Testis (tissue), 3 donors: Measurements from ENCODE around the gene NPAS3. TPM values are rescaled to one million over a fixed set of nuclear protein-coding genes. Genes with fewer than 3 reads are reported as not detected.

Experiments
- DNase-seq: peaks from one replicate; pipeline ENCODE4 v3.0.0-alpha.2; 2019
- H3K27ac ChIP-seq, 2 donors: fragments of 200-600 bp; sonication (generic); one replicate each; pipeline ENCODE4 v1.5.1; 2019
- H3K27me3 ChIP-seq: fragments of 200-600 bp; sonication (generic); one replicate; pipeline ENCODE4 v1.5.1; 2019
- H3K36me3 ChIP-seq: fragments of 200-600 bp; sonication (generic); one replicate; pipeline ENCODE4 v1.5.1; 2017; ENCODE audit warnings: low read depth; ENCODE audit errors: missing control alignments
- H3K4me1 ChIP-seq: fragments of 200-600 bp; sonication (generic); one replicate; pipeline ENCODE4 v1.5.1; 2019
- H3K4me3 ChIP-seq, 2 donors: fragments of 200-600 bp; sonication (generic); one replicate each; pipeline ENCODE4 v1.5.1; 2017 to 2019
- H3K9me3 ChIP-seq: fragments of 200-600 bp; sonication (generic); one replicate; pipeline ENCODE4 v1.5.1; 2017
- CTCF ChIP-seq, 3 experiments: fragments of 450-650 bp in 2 of 3; fragments of 200-600 bp in 1 of 3; sonication (generic) in 1 of 3; IDR thresholded peaks; one replicate each; pipeline ENCODE4 v1.5.1; 2016 to 2019; ENCODE audit warnings: antibody characterized with exemption in 3 of 3, mild to moderate bottlenecking in 2 of 3, moderate library complexity in 1 of 3
- POLR2A ChIP-seq: fragments of 450-650 bp; IDR thresholded peaks from one replicate; pipeline ENCODE4 v1.6.1; 2017; ENCODE audit warnings: antibody characterized with exemption, mild to moderate bottlenecking, moderate library complexity
- WGBS, 2 donors: methylation state at CpG; one replicate each; pipeline ENCODE4 v1.1.5; 2018; 5-methylcytosine and 5-hydroxymethylcytosine counted together
- intact Hi-C: fragments of 100-400 bp; cut with DNase I; formaldehyde crosslinking; loops from one replicate; pipeline ENCODE4 v1.15.1; 2023; ENCODE audit warnings: low total_unique reads
- polyA plus RNA-seq: library from polyadenylated mRNA; stranded (reverse); fragments of 350-450 nt; fragmentation: Illumina TruSeq; extraction: RNeasy Lipid Tissue Mini Kit (QIAGEN cat#74804); gene quantifications from one replicate; pipeline ENCODE4 v1.2.3, GENCODE V29; 2014; ENCODE audit warnings: low read depth, low replicate concordance; ENCODE audit not compliant: insufficient read depth
- total RNA-seq, 2 donors: library from RNA; depleted of rRNA; stranded (reverse); fragments of >200 nt; gene quantifications; one replicate each; pipeline ENCODE4 v1.2.3, GENCODE V29; 2016

The NPAS3 gene
- total and polyA plus RNA-seq, 3 donors from 2014 or later: 1.1 to 3.7 (median 1.8) TPM

GRCh38 chr14:33493266-33493665 is 554.6 kb downstream of the NPAS3 start:
- no peaks in the 10 kb centered on the region for H3K9me3 ChIP-seq
- no peak overlapping the region for H3K4me3 ChIP-seq
- no peaks in the 10 kb centered on the region for H3K36me3 ChIP-seq
- H3K27me3 ChIP-seq: no peaks in the 10 kb centered on the region
- 77 to 91% methylated on average over 6 of the region's 6 CpGs for WGBS, 2 donors
- TF ChIP-seq CTCF (IDR thresholded peaks at IDR 0.05) (no peak), POLR2A (no peak)
- no peak for DNase-seq
- H3K27ac ChIP-seq: no peak overlapping the region
- H3K4me1 ChIP-seq: no peaks in the 10 kb centered on the region
- intact Hi-C loops: no loop called here

GRCh38 chr14:33493990-33494389 is 555.3 kb downstream of the NPAS3 start:
- H3K4me3 ChIP-seq: no peak overlapping the region
- TF ChIP-seq POLR2A: no peak
- TF ChIP-seq CTCF (IDR thresholded peaks at IDR 0.05): no peak
- intact Hi-C loops: no loop called here
- no peaks in the 10 kb centered on the region for H3K27me3 ChIP-seq
- no peak overlapping the region for H3K27ac ChIP-seq
- no peak for DNase-seq
- H3K36me3 ChIP-seq: no peaks in the 10 kb centered on the region
- 81 to 82% methylated on average over 5 of the region's 5 CpGs for WGBS, 2 donors
- no peaks in the 10 kb centered on the region for H3K4me1 ChIP-seq
- no peaks in the 10 kb centered on the region for H3K9me3 ChIP-seq

- Histone ChIP-seq H3K36me3 (no peaks in the 10 kb centered on the region), H3K27ac (peak overlapping the region in 1 of 2 donors; percentile 32), H3K27me3 (no peaks in the 10 kb centered on the region), H3K9me3 (no peaks in the 10 kb centered on the region), H3K4me1 (no peaks in the 10 kb centered on the region), H3K4me3 (peak overlapping the region in 1 of 2 donors; percentile 21)
- no peak for DNase-seq
- TF ChIP-seq CTCF (IDR thresholded peaks at IDR 0.05): no peak
- no peak for TF ChIP-seq POLR2A
- WGBS, 2 donors: 37 to 59% methylated on average over 7 of the region's 7 CpGs
- intact Hi-C loops: no loop called here
Observed at GRCh38 chr14:33499687-33500086, 561.0 kb downstream of the NPAS3 start.

- intact Hi-C loops: no loop called here
- Histone ChIP-seq H3K36me3 (no peaks in the 10 kb centered on the region), H3K4me3 (no peak overlapping the region), H3K4me1 (no peaks in the 10 kb centered on the region), H3K27ac (no peak overlapping the region), H3K9me3 (no peaks in the 10 kb centered on the region), H3K27me3 (no peaks in the 10 kb centered on the region)
- DNase-seq: no peak
- TF ChIP-seq POLR2A (no peak), CTCF (IDR thresholded peaks at IDR 0.05) (no peak)
- WGBS, 2 donors: 64 to 69% methylated on average over 5 of the region's 5 CpGs
Observed at GRCh38 chr14:33504246-33505099, 565.8 kb downstream of the NPAS3 start.
